ENCODE data around the gene GRK3.

GRK3 gene

GRCh38 chr22:25742918-25743708 lies 178.6 kb downstream of the GRK3 start:
- DNase-seq, result no peak

- DNase-seq, result no peak
Measured at GRCh38 chr22:25744694-25745093, 180.2 kb downstream of the GRK3 start.

GRCh38 chr22:25745341-25746011 lies 181.0 kb downstream of the GRK3 start:
- peak; percentile 38 for DNase-seq

- peak; percentile 19 for DNase-seq
Measured at GRCh38 chr22:25746012-25746373, 181.5 kb downstream of the GRK3 start.

GRCh38 chr22:25747245-25747944 lies 182.9 kb downstream of the GRK3 start:
- peak; percentile 69 for DNase-seq

GRCh38 chr22:25748140-25748539 lies 183.7 kb downstream of the GRK3 start:
- DNase-seq, result no peak

- DNase-seq, result no peak
Measured at GRCh38 chr22:25748704-25749103, 184.2 kb downstream of the GRK3 start.

GRCh38 chr22:25749420-25750169 lies 185.1 kb downstream of the GRK3 start:
- DNase-seq, result no peak

- DNase-seq, result no peak
Measured at GRCh38 chr22:25750569-25751173, 186.2 kb downstream of the GRK3 start.

- no peak for DNase-seq
Measured at GRCh38 chr22:25751174-25751581, 186.7 kb downstream of the GRK3 start.

GRCh38 chr22:25752615-25753214 lies 188.2 kb downstream of the GRK3 start:
- DNase-seq, result no peak

GRCh38 chr22:25753252-25753651 lies 188.8 kb downstream of the GRK3 start:
- DNase-seq, result no peak

- peak; percentile 59 for DNase-seq
Measured at GRCh38 chr22:25754527-25755202, 190.2 kb downstream of the GRK3 start.

- no peak for DNase-seq
Measured at GRCh38 chr22:25757686-25758085, 193.2 kb downstream of the GRK3 start.

- no peak for DNase-seq
Measured at GRCh38 chr22:25758316-25758715, 193.8 kb downstream of the GRK3 start.

- DNase-seq, result peak; percentile 87
Measured at GRCh38 chr22:25759825-25760231, 195.4 kb downstream of the GRK3 start.

GRCh38 chr22:25760294-25760693 lies 195.8 kb downstream of the GRK3 start:
- no peak for DNase-seq

- DNase-seq, result no peak
Measured at GRCh38 chr22:25760848-25761595, 196.5 kb downstream of the GRK3 start.

- no peak for DNase-seq
Measured at GRCh38 chr22:25762147-25762546, 197.7 kb downstream of the GRK3 start.

- peak; percentile 2 for DNase-seq
Measured at GRCh38 chr22:25763239-25763777, 198.8 kb downstream of the GRK3 start.
